ENCODE data around the gene C8A. TPM values are rescaled to one million over a fixed set of nuclear protein-coding genes. Genes with fewer than 3 reads are reported as not detected.
A peak's percentile ranks its signal among the peaks of the same experiment; 100 is the strongest.

The C8A gene
- total RNA-seq, 1 donor from 2014 or later: not detected

GRCh38 chr1:56929492-56929891 is 74.9 kb downstream of the C8A start:
- Mint-ChIP-seq H3K27me3 (ENCODE audit: unreplicated experiment) (peaks cover 13% of the 10 kb centered on the region), H3K27ac (ENCODE audit: unreplicated experiment) (no peak overlapping the region), H3K36me3 (ENCODE audit: unreplicated experiment) (peaks cover 15% of the 10 kb centered on the region), H3K4me1 (ENCODE audit: low read depth, unreplicated experiment) (peaks cover 18% of the 10 kb centered on the region), H3K4me3 (ENCODE audit: unreplicated experiment) (no peak overlapping the region), H3K9me3 (ENCODE audit: unreplicated experiment) (peaks cover 9% of the 10 kb centered on the region)
- TF ChIP-seq, protein P1, sequence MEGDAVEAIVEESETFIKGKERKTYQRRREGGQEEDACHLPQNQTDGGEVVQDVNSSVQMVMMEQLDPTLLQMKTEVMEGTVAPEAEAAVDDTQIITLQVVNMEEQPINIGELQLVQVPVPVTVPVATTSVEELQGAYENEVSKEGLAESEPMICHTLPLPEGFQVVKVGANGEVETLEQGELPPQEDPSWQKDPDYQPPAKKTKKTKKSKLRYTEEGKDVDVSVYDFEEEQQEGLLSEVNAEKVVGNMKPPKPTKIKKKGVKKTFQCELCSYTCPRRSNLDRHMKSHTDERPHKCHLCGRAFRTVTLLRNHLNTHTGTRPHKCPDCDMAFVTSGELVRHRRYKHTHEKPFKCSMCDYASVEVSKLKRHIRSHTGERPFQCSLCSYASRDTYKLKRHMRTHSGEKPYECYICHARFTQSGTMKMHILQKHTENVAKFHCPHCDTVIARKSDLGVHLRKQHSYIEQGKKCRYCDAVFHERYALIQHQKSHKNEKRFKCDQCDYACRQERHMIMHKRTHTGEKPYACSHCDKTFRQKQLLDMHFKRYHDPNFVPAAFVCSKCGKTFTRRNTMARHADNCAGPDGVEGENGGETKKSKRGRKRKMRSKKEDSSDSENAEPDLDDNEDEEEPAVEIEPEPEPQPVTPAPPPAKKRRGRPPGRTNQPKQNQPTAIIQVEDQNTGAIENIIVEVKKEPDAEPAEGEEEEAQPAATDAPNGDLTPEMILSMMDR (IDR thresholded peaks at IDR 0.05; ENCODE audit: partially characterized antibody, unreplicated experiment): no peak
- no peak for DNase-seq

- no peak overlapping the region for H3K4me3 Mint-ChIP-seq (ENCODE audit: unreplicated experiment)
These were observed 76.6 kb downstream of the C8A start for GRCh38 chr1:56931211-56931610.

DNA sequence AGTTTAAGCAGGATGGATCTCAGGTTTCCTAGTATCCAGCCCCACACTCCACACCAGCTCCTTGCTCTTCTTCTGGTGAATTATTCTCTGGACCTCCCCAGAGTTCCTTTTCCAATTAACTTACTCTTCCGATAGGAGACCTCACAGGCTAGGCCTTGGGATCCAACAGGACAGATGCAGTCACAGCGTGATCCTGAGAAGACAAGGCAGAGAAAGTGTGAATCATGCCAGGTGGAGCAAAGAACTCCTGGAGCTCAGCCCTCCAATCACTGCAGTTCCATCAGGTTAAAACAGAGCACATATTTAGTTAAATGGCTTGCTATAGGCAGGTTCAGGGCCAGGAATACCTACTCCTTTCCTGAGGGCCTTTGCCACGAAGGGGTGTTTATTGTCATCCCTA is 77.1 kb downstream of the C8A start:
- Mint-ChIP-seq H3K9me3 (ENCODE audit: unreplicated experiment) (peaks cover 9% of the 10 kb centered on the region), H3K27me3 (ENCODE audit: unreplicated experiment) (peaks cover 13% of the 10 kb centered on the region), H3K4me3 (ENCODE audit: unreplicated experiment) (no peak overlapping the region), H3K27ac (ENCODE audit: unreplicated experiment) (no peak overlapping the region), H3K4me1 (ENCODE audit: low read depth, unreplicated experiment) (peaks cover 23% of the 10 kb centered on the region), H3K36me3 (ENCODE audit: unreplicated experiment) (peaks cover 15% of the 10 kb centered on the region)
- DNase-seq: no peak
- TF ChIP-seq, protein P1 (IDR thresholded peaks at IDR 0.05; ENCODE audit: partially characterized antibody, unreplicated experiment): no peak

More at GRCh38 chr1:56931211-56931610, 76.6 kb downstream of the C8A start:
- no peak for DNase-seq
- peaks cover 13% of the 10 kb centered on the region for H3K27me3 Mint-ChIP-seq (ENCODE audit: unreplicated experiment)
- H3K4me1 Mint-ChIP-seq (ENCODE audit: low read depth, unreplicated experiment): peaks cover 23% of the 10 kb centered on the region
- H3K9me3 Mint-ChIP-seq (ENCODE audit: unreplicated experiment): peaks cover 9% of the 10 kb centered on the region
- peaks cover 15% of the 10 kb centered on the region for H3K36me3 Mint-ChIP-seq (ENCODE audit: unreplicated experiment)
- no peak overlapping the region for H3K27ac Mint-ChIP-seq (ENCODE audit: unreplicated experiment)
- TF ChIP-seq, protein P1 (IDR thresholded peaks at IDR 0.05; ENCODE audit: partially characterized antibody, unreplicated experiment): no peak

DNA sequence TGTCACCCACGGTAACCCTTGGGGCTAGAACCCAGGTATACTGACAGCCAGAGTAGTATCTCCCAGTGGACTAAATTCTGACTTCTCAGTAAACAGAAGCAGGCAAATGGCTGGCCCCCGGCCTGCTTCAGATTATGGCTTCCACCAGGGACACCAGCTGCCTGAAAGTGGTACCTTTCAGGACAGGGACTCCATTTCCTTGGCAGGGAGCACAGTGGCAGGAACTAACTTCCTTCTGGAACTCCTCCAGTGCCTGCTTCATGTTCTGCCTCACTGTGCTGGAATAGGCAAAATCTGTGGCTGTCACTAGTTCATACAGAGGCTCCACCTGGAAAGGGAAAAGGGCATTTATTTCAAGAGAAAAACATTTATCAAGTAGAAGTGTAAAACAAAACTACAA is 78.6 kb downstream of the C8A start:
- TF ChIP-seq, protein P1 (IDR thresholded peaks at IDR 0.05; ENCODE audit: partially characterized antibody, unreplicated experiment): no peak
- Mint-ChIP-seq H3K27ac (ENCODE audit: unreplicated experiment) (no peak overlapping the region), H3K4me3 (ENCODE audit: unreplicated experiment) (no peak overlapping the region), H3K4me1 (ENCODE audit: low read depth, unreplicated experiment) (peaks cover 23% of the 10 kb centered on the region), H3K27me3 (ENCODE audit: unreplicated experiment) (peaks cover 15% of the 10 kb centered on the region), H3K9me3 (ENCODE audit: unreplicated experiment) (peaks cover 9% of the 10 kb centered on the region), H3K36me3 (ENCODE audit: unreplicated experiment) (peaks cover 15% of the 10 kb centered on the region)
- DNase-seq: no peak

GRCh38 chr1:56933606-56934005 is 79.0 kb downstream of the C8A start:
- H3K27me3 Mint-ChIP-seq (ENCODE audit: unreplicated experiment): peaks cover 15% of the 10 kb centered on the region

More at GRCh38 chr1:56933606-56934005, 79.0 kb downstream of the C8A start:
- peak overlapping the region; percentile 59 for H3K4me3 Mint-ChIP-seq (ENCODE audit: unreplicated experiment)
- H3K4me1 Mint-ChIP-seq (ENCODE audit: low read depth, unreplicated experiment): peaks cover 23% of the 10 kb centered on the region
- H3K9me3 Mint-ChIP-seq (ENCODE audit: unreplicated experiment): peaks cover 9% of the 10 kb centered on the region
- DNase-seq: no peak
- TF ChIP-seq, protein P1 (IDR thresholded peaks at IDR 0.05; ENCODE audit: partially characterized antibody, unreplicated experiment): no peak
- peak overlapping the region; percentile 48 for H3K27ac Mint-ChIP-seq (ENCODE audit: unreplicated experiment)
- peaks cover 12% of the 10 kb centered on the region for H3K36me3 Mint-ChIP-seq (ENCODE audit: unreplicated experiment)

Data from glutamatergic neuron (in vitro differentiated cells).